Spinal cord (tissue), 10 donors: Measurements from ENCODE around the gene SPATA17. TPM values are rescaled to one million over a fixed set of nuclear protein-coding genes. Genes with fewer than 3 reads are reported as not detected.

Experiments used
- DNase-seq, 6 donors: peaks; one replicate each; pipeline versions ENCODE4 v3.0.0 to v3.0.0-alpha.2; 2013 to 2015; ENCODE audit warnings: low spot score in 6 of 6, low read depth in 4 of 6
- H3K27ac ChIP-seq: one replicate; pipeline ENCODE4 v1.5.1; 2013; ENCODE audit warnings: low read depth, low read length, control low read depth
- H3K27me3 ChIP-seq: one replicate; pipeline ENCODE4 v1.6.1; 2013; ENCODE audit warnings: low read length; ENCODE audit not compliant: control insufficient read depth, insufficient read depth
- H3K36me3 ChIP-seq: one replicate; pipeline ENCODE4 v1.6.1; 2013; ENCODE audit warnings: low read length; ENCODE audit not compliant: control insufficient read depth, insufficient read depth
- H3K4me1 ChIP-seq: one replicate; pipeline ENCODE4 v1.6.1; 2013; ENCODE audit warnings: low read length; ENCODE audit not compliant: control insufficient read depth, insufficient read depth
- H3K4me3 ChIP-seq: one replicate; pipeline ENCODE4 v1.5.1; 2013; ENCODE audit warnings: low read depth, low read length, control low read depth
- H3K9me3 ChIP-seq: one replicate; pipeline ENCODE4 v1.6.1; 2013; ENCODE audit warnings: low read length; ENCODE audit not compliant: control insufficient read depth, insufficient read depth
- WGBS: methylation state at CpG from one replicate; pipeline ENCODE4 v1.1.5; 2013; ENCODE audit warnings: missing lambda C conversion rate; ENCODE audit not compliant: insufficient coverage; 5-methylcytosine and 5-hydroxymethylcytosine counted together
- polyA plus RNA-seq, 2 donors: library from polyadenylated mRNA; unstranded; fragments of 120-200 nt; gene quantifications; one replicate each; pipeline ENCODE4 v1.2.1, GENCODE V29; 2013; ENCODE audit not compliant: insufficient read length in 2 of 2
- total RNA-seq, 2 donors: library from RNA; depleted of rRNA in 1 of 2; stranded (reverse); fragments of 120-200 nt in 1 of 2; fragments of >200 nt in 1 of 2; gene quantifications; one replicate each; pipeline versions ENCODE4 v1.2.3 to v1.2.4, GENCODE V29; 2013 to 2014
- donor health status: healthy.

Gene SPATA17
- total and polyA plus RNA-seq, 4 donors = 3.8 to 12.8 (median 8.3) TPM

GRCh38 chr1:217805792-217806191 is 174.6 kb downstream of the SPATA17 start:
- 100% methylated on average over 1 of the region's 1 CpG for WGBS
- Histone ChIP-seq H3K27ac (no peak overlapping the region), H3K36me3 (no peaks in the 10 kb centered on the region)

DNA sequence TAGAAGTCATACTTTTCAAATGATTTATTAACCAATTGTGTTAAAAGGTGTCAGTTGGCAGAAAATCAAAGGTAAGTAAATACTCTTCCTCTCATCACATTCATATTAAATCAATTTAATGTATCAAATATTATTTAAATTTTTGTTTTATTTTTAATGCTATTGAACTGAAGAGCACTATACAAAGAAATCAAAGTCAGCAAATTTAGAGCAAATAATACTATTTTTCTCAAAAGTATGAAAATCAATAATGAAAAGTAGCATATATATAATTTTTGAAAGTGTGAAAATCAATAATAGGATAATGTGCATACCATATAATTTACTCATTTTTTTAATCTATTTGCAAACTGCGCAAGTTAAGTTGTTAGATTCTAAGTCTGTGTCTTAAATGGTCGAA is 181.0 kb downstream of the SPATA17 start:
- peaks cover 2% of the 10 kb centered on the region for H3K9me3 ChIP-seq
- no CpG with 5 or more reads among the region's 2 CpGs for WGBS
- no peak overlapping the region for H3K4me3 ChIP-seq
- H3K36me3 ChIP-seq = no peaks in the 10 kb centered on the region
- H3K4me1 ChIP-seq = no peaks in the 10 kb centered on the region
- no peaks in the 10 kb centered on the region for H3K27me3 ChIP-seq
- H3K27ac ChIP-seq = no peak overlapping the region
- no peak for DNase-seq

More at GRCh38 chr1:217805792-217806191, 174.6 kb downstream of the SPATA17 start:
- no peaks in the 10 kb centered on the region for H3K4me1 ChIP-seq
- H3K9me3 ChIP-seq = peaks cover 2% of the 10 kb centered on the region
- no peaks in the 10 kb centered on the region for H3K27me3 ChIP-seq
- H3K4me3 ChIP-seq = no peak overlapping the region
- no peak for DNase-seq

DNA sequence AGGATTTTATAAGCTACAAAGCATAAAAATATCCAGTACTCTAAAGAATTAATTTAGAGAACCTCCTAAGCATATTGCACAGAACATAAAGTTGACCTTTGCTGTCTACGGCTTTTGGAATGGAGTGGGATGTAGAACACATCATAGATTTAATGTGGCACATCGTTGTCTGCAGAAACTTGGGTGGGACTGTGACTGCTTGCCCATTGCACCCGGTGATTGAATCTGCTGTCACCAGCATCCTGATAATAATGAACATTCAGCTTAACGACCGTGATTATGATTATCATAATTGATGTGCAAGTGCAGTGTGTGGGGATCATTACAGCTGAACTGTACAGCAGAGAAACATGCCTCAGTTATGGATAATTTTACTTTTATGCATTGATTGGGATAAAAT is 181.9 kb downstream of the SPATA17 start:
- no peaks in the 10 kb centered on the region for H3K36me3 ChIP-seq
- H3K9me3 ChIP-seq = peaks cover 2% of the 10 kb centered on the region
- no CpG with 5 or more reads among the region's 5 CpGs for WGBS
- no peak overlapping the region for H3K27ac ChIP-seq
- DNase-seq = peak in 1 of 6 donors; percentile 54
- H3K27me3 ChIP-seq = no peaks in the 10 kb centered on the region
- no peaks in the 10 kb centered on the region for H3K4me1 ChIP-seq
- H3K4me3 ChIP-seq = no peak overlapping the region

- Histone ChIP-seq H3K27ac (no peak overlapping the region), H3K9me3 (no peaks in the 10 kb centered on the region), H3K4me1 (no peaks in the 10 kb centered on the region), H3K36me3 (no peaks in the 10 kb centered on the region), H3K27me3 (no peaks in the 10 kb centered on the region), H3K4me3 (no peak overlapping the region)
- WGBS = no CpG with 5 or more reads among the region's 2 CpGs
- DNase-seq = peak in 1 of 6 donors; percentile 11
These were observed 206.5 kb downstream of the SPATA17 start for GRCh38 chr1:217837691-217838090.

DNA sequence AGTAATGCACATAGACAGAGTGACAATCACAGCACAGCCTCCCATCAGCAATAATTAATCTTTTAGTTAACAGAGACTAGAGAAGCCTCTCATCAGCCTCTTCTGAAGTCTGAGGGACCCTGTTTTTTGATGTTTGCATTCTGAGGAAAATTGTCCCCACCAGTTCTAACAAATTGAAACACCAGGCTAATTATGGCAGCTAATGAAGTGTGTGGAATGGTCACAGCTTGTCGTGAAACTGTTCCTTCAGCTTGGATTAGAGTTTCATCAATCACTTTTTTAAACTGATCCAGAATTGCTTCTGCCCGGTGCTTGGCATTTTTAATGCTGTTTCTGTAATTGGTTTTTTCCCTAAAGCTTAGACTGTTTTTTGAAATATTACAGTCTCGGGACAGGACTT is 208.0 kb downstream of the SPATA17 start:
- H3K27me3 ChIP-seq = no peaks in the 10 kb centered on the region
- no peaks in the 10 kb centered on the region for H3K4me1 ChIP-seq
- 33% methylated on average over 1 of the region's 3 CpGs for WGBS
- H3K27ac ChIP-seq = no peak overlapping the region
- DNase-seq = peak in 1 of 6 donors; percentile 76
- no peaks in the 10 kb centered on the region for H3K9me3 ChIP-seq
- no peaks in the 10 kb centered on the region for H3K36me3 ChIP-seq
- no peak overlapping the region for H3K4me3 ChIP-seq

DNA sequence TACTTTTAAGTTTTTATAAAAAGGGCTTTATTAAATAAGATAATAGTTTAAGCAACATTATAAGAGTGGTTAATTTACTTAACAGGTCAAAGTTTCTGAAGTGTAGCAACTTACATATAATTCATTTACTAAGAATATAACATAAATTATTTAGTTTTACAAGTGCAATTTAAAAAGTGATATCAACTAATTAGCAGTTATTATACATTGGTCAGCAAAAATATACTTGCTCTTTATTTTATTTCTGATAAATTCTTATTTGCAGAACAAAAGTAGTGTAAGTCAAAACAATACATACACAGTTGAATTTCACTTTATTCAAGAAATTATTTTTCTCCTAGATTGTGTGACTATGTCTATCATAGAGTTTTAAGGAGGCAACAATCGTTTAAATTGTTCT is 215.6 kb downstream of the SPATA17 start:
- peaks cover 5% of the 10 kb centered on the region for H3K27me3 ChIP-seq
- no peaks in the 10 kb centered on the region for H3K9me3 ChIP-seq
- no peak overlapping the region for H3K4me3 ChIP-seq
- no peaks in the 10 kb centered on the region for H3K4me1 ChIP-seq
- no peak for DNase-seq
- no CpG with 5 or more reads among the region's 1 CpG for WGBS
- no peaks in the 10 kb centered on the region for H3K36me3 ChIP-seq
- H3K27ac ChIP-seq = no peak overlapping the region

DNA sequence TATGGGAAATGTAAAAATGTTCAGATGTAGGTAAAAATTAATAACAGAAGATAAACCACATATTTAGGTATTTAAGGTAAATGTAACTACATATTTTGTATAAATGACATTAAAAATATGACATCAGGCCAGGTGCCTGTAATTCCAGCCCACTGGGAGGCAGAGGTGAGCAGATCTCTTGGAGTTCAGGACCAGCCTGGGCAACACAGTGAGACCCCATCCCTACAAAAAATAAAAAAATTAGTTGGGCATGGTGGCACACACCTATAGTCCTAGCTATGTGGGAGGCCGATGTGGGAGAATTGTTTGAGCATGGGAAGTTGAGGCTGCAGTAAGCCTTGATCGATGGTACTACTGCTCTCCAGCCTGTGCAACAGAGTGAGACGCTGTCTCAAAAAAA is 216.5 kb downstream of the SPATA17 start:
- H3K9me3 ChIP-seq = no peaks in the 10 kb centered on the region
- no peak overlapping the region for H3K4me3 ChIP-seq
- H3K36me3 ChIP-seq = no peaks in the 10 kb centered on the region
- H3K27me3 ChIP-seq = peaks cover 5% of the 10 kb centered on the region
- H3K27ac ChIP-seq = no peak overlapping the region
- H3K4me1 ChIP-seq = no peaks in the 10 kb centered on the region
- WGBS = 83% methylated on average over 1 of the region's 3 CpGs
- no peak for DNase-seq

DNA sequence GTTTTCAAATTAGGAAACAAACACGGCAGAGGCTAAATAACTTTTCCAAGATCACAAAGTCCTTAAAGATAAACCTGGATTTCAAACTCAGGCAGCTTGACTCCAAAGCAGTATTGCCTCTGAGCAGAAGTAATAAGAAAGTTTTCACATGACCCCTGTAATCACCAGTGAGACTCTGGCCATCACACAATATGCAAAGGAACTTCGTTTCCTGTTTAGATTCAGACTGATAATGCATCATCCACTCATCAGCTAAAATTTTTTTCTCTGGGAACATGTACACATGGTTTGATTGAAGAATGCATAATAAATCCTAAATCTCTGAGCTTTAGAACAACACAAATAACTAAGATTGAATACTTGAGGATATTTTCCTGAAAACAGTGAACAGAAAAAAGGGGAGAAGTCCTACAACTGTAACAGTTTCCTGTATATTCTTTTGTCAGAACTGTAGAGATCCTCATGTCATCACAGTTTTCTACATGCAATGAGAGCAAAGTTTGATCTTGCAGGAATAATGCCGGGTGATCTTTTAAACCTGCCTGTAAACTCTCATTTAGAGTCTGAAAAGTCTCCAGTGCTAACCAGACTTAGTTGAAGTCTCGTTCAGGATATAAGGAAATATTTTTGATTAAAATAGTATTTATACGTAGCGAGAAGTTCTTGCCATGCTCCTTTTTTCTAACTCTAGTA is 225.3 kb downstream of the SPATA17 start:
- no peak for DNase-seq
- 100% methylated on average over 1 of the region's 6 CpGs for WGBS

GRCh38 chr1:217857061-217857460 is 225.9 kb downstream of the SPATA17 start:
- Histone ChIP-seq H3K4me1 (no peaks in the 10 kb centered on the region), H3K27ac (no peak overlapping the region), H3K9me3 (no peaks in the 10 kb centered on the region), H3K27me3 (peaks cover 2% of the 10 kb centered on the region), H3K4me3 (no peak overlapping the region), H3K36me3 (no peaks in the 10 kb centered on the region)
- DNase-seq = peak; percentile 38 to 92 (median 60)
- no CpG with 5 or more reads among the region's 5 CpGs for WGBS

More for the DNA sequence above, 225.3 kb downstream of the SPATA17 start:
- Histone ChIP-seq H3K4me1 (no peaks in the 10 kb centered on the region), H3K27ac (no peak overlapping the region), H3K36me3 (no peaks in the 10 kb centered on the region), H3K9me3 (no peaks in the 10 kb centered on the region), H3K27me3 (peaks cover 2% of the 10 kb centered on the region), H3K4me3 (no peak overlapping the region)

DNA sequence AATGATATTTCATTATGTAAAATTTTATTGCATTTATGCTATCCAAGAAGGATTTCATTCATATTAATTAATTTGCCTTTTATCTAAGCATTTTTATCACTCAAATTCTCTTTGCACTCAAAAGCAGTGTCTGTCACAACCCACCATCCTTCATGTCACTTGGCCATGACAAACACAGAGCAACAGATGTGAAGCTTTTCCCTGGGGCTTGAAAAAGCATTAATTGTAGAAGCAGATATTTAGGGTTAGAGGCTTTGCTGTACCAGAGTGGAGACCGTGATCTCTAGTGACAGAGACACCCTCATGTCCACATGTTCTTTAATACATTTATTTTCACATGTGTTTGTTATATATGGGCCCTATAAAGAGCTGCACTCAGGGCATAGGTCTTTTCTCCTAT is 230.5 kb downstream of the SPATA17 start:
- H3K4me3 ChIP-seq = no peak overlapping the region
- DNase-seq = no peak
- H3K9me3 ChIP-seq = no peaks in the 10 kb centered on the region
- H3K36me3 ChIP-seq = no peaks in the 10 kb centered on the region
- H3K27ac ChIP-seq = no peak overlapping the region
- no CpG with 5 or more reads among the region's 1 CpG for WGBS
- no peaks in the 10 kb centered on the region for H3K27me3 ChIP-seq
- no peaks in the 10 kb centered on the region for H3K4me1 ChIP-seq
